ENCODE measurements around the gene XRCC1.
A peak's percentile ranks its signal among the peaks of the same experiment; 100 is the strongest.

Gene XRCC1

GRCh38 chr19:43507880-43508279 is 67.4 kb downstream of the XRCC1 start:
- no peak for DNase-seq

- no peak for DNase-seq
Measured at GRCh38 chr19:43506629-43507028, 68.7 kb downstream of the XRCC1 start.

GRCh38 chr19:43505941-43506340 is 69.4 kb downstream of the XRCC1 start:
- DNase-seq: no peak

GRCh38 chr19:43505186-43505456 is 70.2 kb downstream of the XRCC1 start:
- DNase-seq: no peak

GRCh38 chr19:43504426-43505185 is 70.7 kb downstream of the XRCC1 start, which contains the start of gene PHLDB3:
Gene PHLDB3 (minus strand): TSS chr19:43504746. CDS start chr19:43504118, 628 bp downstream.
- DNase-seq: peak; percentile 59

GRCh38 chr19:43503501-43504425 is 71.6 kb downstream of the XRCC1 start:
- DNase-seq: peak; percentile 98

- no peak for DNase-seq
Measured at GRCh38 chr19:43502419-43502976, 72.8 kb downstream of the XRCC1 start.

GRCh38 chr19:43501661-43502418 is 73.5 kb downstream of the XRCC1 start:
- no peak for DNase-seq

- DNase-seq: no peak
Measured at GRCh38 chr19:43499042-43499441, 76.3 kb downstream of the XRCC1 start.

- no peak for DNase-seq
Measured at GRCh38 chr19:43498233-43498842, 77.0 kb downstream of the XRCC1 start.

- DNase-seq: no peak
Measured at GRCh38 chr19:43496960-43497359, 78.4 kb downstream of the XRCC1 start.

- DNase-seq: no peak
Measured at GRCh38 chr19:43495082-43495481, 80.2 kb downstream of the XRCC1 start.

Data from activated CD4-positive, CD25-positive, alpha-beta regulatory T cell treated with anti-CD3 and anti-CD28 coated beads, Interleukin-2, amount 50 U/mL, for 72 hours (primary cell).